ENCODE data around the gene NR2F1.

Gene NR2F1

DNA sequence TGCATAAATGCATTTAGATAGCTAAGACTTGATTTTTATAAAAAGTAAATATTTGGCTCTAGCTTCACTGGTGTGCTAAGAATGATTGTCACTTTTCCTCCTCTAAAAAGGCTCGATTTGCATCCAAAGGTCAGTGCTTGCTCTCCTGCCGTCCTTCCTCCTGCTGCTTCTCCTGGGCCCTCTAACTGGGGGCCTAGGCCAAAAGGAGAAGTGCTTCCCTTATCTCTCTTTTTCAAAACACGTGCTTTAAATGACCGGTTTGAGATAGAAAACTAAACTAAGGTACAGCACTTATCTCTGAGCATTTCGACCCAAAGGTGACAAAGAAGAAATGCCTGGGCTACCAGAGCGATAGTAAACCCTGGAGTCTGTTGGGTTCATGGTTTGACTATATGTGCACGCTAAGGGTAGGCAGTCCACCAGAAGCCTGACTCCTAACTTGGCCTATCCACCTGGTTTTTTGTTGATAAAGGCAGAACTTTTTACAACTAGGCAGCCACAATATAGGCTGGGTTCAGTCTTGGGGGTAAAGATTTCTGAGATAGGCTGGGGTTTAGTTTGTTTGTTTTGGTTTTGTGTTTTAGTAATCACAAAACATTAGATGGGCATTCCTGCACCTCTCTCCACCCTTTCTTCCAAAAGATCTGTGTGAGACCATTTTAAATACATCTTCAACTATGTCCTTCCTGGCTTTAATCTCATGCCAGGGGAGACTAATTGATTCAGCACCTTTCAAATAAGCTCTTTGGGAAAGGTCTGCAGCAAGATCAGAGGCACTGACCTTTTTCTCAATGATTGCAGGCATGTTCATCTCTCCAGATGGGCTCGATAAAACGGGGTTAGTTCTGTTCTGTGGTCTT lies 5.8 kb upstream of the NR2F1 start:
- ChIA-PET POLR2A (no interaction called here), CTCF (interaction anchor here (0.5 to 1.9 kb wide), 3 partner anchors 224 to 467 kb away, joined by 3 to 7 read pairs (median 4); no protein-coding TSS in a partner anchor)
- TF ChIP-seq ZNF384 (IDR thresholded peaks at IDR 0.05) (no peak), SP1 (IDR thresholded peaks at IDR 0.05) (no peak), SUZ12 (IDR thresholded peaks at IDR 0.05) (no peak), FOXA1 (IDR thresholded peaks at IDR 0.05) (no peak), NFRKB (IDR thresholded peaks at IDR 0.05) (no peak), CTBP1 (IDR thresholded peaks at IDR 0.05; ENCODE audit: borderline replicate concordance) (no peak), HDGF (IDR thresholded peaks at IDR 0.05; ENCODE audit: borderline replicate concordance) (no peak), FOXM1 (IDR thresholded peaks at IDR 0.05; ENCODE audit: borderline replicate concordance) (no peak), BHLHE40 (IDR thresholded peaks at IDR 0.05; ENCODE audit: borderline replicate concordance) (no peak), L3MBTL2 (conservative IDR thresholded peaks at IDR 0.05) (no peak), ARNT (IDR thresholded peaks at IDR 0.05) (no peak), FOXK2 (IDR thresholded peaks at IDR 0.05) (no peak), ELF4 (IDR thresholded peaks at IDR 0.05) (no peak), TARDBP (IDR thresholded peaks at IDR 0.05) (no peak)
- TF ChIP-seq, protein P1, sequence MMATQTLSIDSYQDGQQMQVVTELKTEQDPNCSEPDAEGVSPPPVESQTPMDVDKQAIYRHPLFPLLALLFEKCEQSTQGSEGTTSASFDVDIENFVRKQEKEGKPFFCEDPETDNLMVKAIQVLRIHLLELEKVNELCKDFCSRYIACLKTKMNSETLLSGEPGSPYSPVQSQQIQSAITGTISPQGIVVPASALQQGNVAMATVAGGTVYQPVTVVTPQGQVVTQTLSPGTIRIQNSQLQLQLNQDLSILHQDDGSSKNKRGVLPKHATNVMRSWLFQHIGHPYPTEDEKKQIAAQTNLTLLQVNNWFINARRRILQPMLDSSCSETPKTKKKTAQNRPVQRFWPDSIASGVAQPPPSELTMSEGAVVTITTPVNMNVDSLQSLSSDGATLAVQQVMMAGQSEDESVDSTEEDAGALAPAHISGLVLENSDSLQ (IDR thresholded peaks at IDR 0.05): no peak
- DNase-seq (ENCODE audit: extremely low spot score): no peak

DNA sequence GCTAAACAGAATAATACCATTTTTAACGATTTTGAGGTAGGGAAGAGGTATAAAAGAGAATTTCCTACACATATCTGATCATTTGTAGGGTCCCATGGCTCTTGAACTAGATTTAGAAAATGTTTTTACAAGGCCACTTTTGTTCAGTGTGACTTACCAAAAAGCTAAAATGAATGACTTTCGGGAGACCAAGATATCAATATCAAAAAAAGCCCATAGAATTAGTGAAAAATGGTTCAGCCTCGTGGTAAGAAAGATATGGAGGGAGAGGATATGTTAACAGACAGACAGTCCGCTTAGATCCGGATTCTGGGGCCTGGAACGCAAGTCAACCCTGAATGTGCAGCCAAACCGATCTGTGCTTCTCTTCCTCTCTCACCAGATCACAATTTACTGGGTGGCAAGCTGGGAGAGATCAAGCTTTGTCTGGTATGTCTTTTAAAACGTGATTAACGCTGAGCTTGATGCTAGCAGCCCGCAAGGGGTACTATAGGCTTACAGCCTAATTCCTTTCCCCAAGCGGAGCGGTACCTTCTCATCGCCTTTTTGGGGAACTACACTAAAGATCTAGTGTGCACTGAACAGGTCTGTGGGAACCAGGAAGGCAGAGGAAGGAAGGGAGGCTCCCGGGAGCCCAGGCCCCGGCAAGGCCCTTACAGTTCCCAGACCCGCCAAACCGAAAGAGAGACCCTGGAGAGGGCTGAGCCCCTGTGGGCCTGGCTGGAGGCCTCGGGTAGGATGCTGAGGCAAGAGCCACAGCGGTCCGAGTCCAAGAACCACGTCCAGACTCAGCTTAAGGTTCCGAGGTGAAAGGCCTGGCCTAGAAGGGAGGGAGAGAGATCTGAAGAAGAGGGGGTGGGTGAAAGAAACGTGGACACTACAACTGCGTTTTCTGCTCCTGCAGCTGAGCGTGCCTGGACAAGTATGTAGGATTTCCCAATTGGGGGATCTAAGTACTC lies 4.9 kb upstream of the NR2F1 start:
- POLR2A ChIA-PET: interaction anchor here (1.1 kb wide), 1 partner anchor 228 kb away, joined by 4 read pairs; no protein-coding TSS in a partner anchor
- TF ChIP-seq, protein P1 (IDR thresholded peaks at IDR 0.05): no peak
- TF ChIP-seq FOXK2 (IDR thresholded peaks at IDR 0.05) (no peak), ELF4 (IDR thresholded peaks at IDR 0.05) (no peak), ARNT (IDR thresholded peaks at IDR 0.05) (no peak), L3MBTL2 (conservative IDR thresholded peaks at IDR 0.05) (no peak), TARDBP (IDR thresholded peaks at IDR 0.05) (no peak), SUZ12 (IDR thresholded peaks at IDR 0.05) (no peak), FOXM1 (IDR thresholded peaks at IDR 0.05; ENCODE audit: borderline replicate concordance) (no peak), HDGF (IDR thresholded peaks at IDR 0.05; ENCODE audit: borderline replicate concordance) (no peak), FOXA1 (IDR thresholded peaks at IDR 0.05) (no peak), NFRKB (IDR thresholded peaks at IDR 0.05) (no peak), SP1 (IDR thresholded peaks at IDR 0.05) (no peak), ZNF384 (IDR thresholded peaks at IDR 0.05) (no peak)
- no peak for DNase-seq (ENCODE audit: extremely low spot score)
- CTCF ChIA-PET: interaction anchor here (0.6 to 1.9 kb wide), 2 partner anchors 223 to 331 kb away, joined by 3 to 7 read pairs; no protein-coding TSS in a partner anchor

DNA sequence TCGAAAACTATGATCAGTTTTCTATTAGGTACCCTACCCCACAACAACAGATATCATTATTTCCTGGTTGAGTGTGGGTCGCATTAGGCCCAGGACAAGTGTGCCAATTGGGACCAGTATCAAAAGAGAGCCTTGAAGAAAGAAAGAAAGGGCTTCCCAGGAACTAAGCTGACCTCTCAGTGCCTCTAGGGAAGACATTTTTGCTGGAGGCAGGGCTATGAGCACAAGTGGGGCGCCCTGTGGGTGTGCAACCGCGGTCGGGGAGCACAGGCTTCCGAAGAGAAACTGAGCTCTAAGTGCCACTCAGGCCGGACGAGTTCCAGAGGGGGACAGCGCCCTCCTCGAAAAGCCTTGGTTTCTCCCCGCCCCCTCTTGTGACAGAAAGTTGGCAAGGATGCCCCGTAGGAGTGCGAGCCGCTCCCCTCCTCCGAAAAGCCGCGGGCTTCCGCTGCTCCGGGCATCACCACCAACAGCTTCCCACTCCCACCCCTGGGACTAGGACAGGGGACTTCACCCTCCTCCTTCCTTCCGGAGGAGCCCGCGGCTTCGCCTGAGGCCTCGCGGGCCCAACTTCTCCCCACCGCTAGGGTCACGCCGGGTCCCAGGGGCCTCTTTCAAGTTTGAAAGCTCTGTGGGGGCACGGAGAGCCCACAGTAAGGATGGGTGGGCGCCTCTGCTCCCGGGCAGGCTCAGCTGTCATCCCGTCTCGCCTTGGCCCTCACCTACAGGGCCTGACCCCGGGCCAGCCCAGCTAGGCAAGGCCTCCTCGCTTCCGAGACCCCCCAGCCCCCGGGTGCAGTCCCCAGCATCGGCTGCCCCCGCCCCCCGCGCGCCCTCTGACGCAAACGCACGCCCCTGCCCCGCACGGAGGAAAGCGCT lies 4.0 kb upstream of the NR2F1 start:
- ChIA-PET POLR2A (interaction anchor here (0.7 to 1.1 kb wide), 3 partner anchors 29 to 670 kb away, joined by 3 to 4 read pairs (median 4); no protein-coding TSS in a partner anchor), CTCF (interaction anchor here (1.9 kb wide), 1 partner anchor 223 kb away, joined by 7 read pairs; no protein-coding TSS in a partner anchor)
- DNase-seq (ENCODE audit: extremely low spot score): no peak
- TF ChIP-seq ARNT (IDR thresholded peaks at IDR 0.05) (no peak), BHLHE40 (IDR thresholded peaks at IDR 0.05; ENCODE audit: borderline replicate concordance) (no peak), NFRKB (IDR thresholded peaks at IDR 0.05) (no peak), LEF1 (IDR thresholded peaks at IDR 0.05; ENCODE audit: borderline replicate concordance) (no peak), SP1 (IDR thresholded peaks at IDR 0.05) (no peak), FOXA1 (IDR thresholded peaks at IDR 0.05) (no peak), SUZ12 (IDR thresholded peaks at IDR 0.05) (no peak), TARDBP (IDR thresholded peaks at IDR 0.05) (no peak), FOXK2 (IDR thresholded peaks at IDR 0.05) (no peak), L3MBTL2 (conservative IDR thresholded peaks at IDR 0.05) (no peak), HDGF (IDR thresholded peaks at IDR 0.05; ENCODE audit: borderline replicate concordance) (no peak), ZNF384 (IDR thresholded peaks at IDR 0.05) (no peak), FOXM1 (IDR thresholded peaks at IDR 0.05; ENCODE audit: borderline replicate concordance) (no peak), CTBP1 (IDR thresholded peaks at IDR 0.05; ENCODE audit: borderline replicate concordance) (no peak), ELF4 (IDR thresholded peaks at IDR 0.05) (no peak)
- TF ChIP-seq, protein P1 (IDR thresholded peaks at IDR 0.05): no peak

DNA sequence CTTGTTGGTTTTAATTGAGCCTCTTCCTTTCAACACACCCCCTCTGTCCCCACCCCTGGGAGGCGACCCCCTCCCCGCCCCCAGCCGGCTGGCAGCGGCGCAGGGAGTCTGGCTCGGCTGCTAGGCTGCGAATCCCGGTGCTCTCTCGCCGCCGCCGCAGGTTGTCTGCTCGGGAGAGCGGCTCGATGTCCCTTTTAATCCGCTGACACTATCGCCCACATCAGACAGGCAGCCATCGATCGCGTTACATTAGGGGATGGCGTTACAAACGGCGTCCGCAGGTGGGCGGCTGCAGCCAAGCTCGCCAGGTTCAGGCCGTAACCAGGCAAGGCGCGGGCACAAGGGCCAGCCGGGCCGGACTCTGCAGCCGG lies 3.3 kb upstream of the NR2F1 start:
- CTCF ChIA-PET: no interaction called here
- POLR2A ChIA-PET: interaction anchor here (1.0 kb wide), 1 partner anchor 28 kb away, joined by 4 read pairs; no protein-coding TSS in a partner anchor
- no peak for DNase-seq (ENCODE audit: extremely low spot score)
- no peak for TF ChIP-seq FOXA1 (IDR thresholded peaks at IDR 0.05)
- no peak for TF ChIP-seq FOXK2 (IDR thresholded peaks at IDR 0.05)
- TF ChIP-seq L3MBTL2 (conservative IDR thresholded peaks at IDR 0.05): no peak
- TF ChIP-seq TARDBP (IDR thresholded peaks at IDR 0.05): no peak
- no peak for TF ChIP-seq BHLHE40 (IDR thresholded peaks at IDR 0.05; ENCODE audit: borderline replicate concordance)
- TF ChIP-seq ELF4 (IDR thresholded peaks at IDR 0.05): no peak
- TF ChIP-seq ARNT (IDR thresholded peaks at IDR 0.05): no peak
- TF ChIP-seq, protein P1 (IDR thresholded peaks at IDR 0.05): no peak
- TF ChIP-seq ZNF384 (IDR thresholded peaks at IDR 0.05): no peak
- TF ChIP-seq FOXM1 (IDR thresholded peaks at IDR 0.05; ENCODE audit: borderline replicate concordance): no peak
- no peak for TF ChIP-seq HDGF (IDR thresholded peaks at IDR 0.05; ENCODE audit: borderline replicate concordance)
- no peak for TF ChIP-seq LEF1 (IDR thresholded peaks at IDR 0.05; ENCODE audit: borderline replicate concordance)
